ENCODE data around the gene TNFRSF6B. TPM values are rescaled to one million over a fixed set of nuclear protein-coding genes. Genes with fewer than 3 reads are reported as not detected.

The TNFRSF6B gene
- total and polyA plus RNA-seq, 2 donors (not counting 3 experiments of a cell fraction or from before 2014, with no cell fraction given), result 0.69 to 11.3 TPM

DNA sequence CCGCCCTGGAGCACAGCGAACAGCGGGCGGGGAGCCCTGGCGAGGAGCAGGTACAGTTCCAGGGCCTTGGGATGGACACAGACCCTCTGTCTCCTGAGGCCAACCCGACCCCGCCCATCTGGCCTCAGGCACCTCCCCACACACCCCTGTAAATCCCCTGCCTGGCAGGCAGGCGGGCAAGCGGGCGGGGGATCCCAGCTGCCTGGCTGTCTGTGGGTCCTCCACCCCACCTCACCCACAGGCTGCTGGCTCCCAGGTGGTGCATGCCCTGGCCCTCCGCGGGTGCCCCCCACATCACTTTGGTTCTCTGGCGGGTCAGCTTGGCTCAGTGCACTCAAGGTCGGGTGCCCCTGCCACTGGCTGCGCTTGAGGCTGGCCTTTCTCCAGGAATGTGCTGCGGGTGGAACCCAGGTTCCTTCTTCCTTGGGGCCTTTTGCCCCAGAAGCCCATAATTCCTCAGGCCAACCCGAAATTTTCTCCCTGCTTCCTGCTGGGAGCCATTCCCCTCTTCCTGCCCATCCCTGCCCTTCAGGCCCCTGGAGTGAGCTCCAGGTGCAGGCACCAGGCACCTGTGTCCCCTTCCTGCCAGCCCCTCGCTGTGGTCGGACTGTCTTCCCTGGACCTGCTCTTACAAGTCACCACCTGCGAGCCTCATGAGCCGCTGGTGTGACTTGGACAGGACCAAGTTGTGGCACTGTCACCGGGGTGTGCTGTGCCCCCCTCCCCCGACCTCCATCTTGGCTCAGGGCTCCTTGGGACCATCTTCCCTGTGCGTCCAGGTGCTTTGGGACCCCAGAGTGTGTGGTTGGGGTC, 5.3 kb upstream of the TNFRSF6B start:
- H3K4me1 ChIP-seq (ENCODE audit: control insufficient read depth, extremely low read depth, insufficient read depth, low read length), result peaks cover 28% of the 10 kb centered on the region
- intact Hi-C loops (cut with micrococcal nuclease) (no loop called here), dilution Hi-C loops (cut with MboI; ENCODE audit: extremely low pct_ligation_motif_present, low sequenced_read_pairs) (no loop called here)
- H3K79me2 ChIP-seq (ENCODE audit: control insufficient read depth, insufficient read depth, low read length), result no peaks in the 10 kb centered on the region
- no peak overlapping the region for H3K27ac ChIP-seq (ENCODE audit: insufficient read depth, low read depth, low read length)
- no peak overlapping the region for H3K4me3 ChIP-seq (replicated peaks in 1 of 3; ENCODE audit: insufficient read depth in 1 of 3, low read depth in 1 of 3, low read length in 3 of 3)
- FAIRE-seq (no peak), DNase-seq (ENCODE audit: low read depth, low spot score) (no peak)
- H4K20me1 ChIP-seq (replicated peaks; ENCODE audit: control insufficient read depth, extremely low read depth, insufficient read depth, low read length), result no peaks in the 10 kb centered on the region
- no TSS peak for BruUV-seq (replicated peaks)
- POLR2A ChIA-PET, result no interaction called here
- H2AFZ ChIP-seq (ENCODE audit: low read depth, low read length), result no peak overlapping the region
- no peaks in the 10 kb centered on the region for H3K36me3 ChIP-seq (ENCODE audit: control insufficient read depth in 2 of 2, extremely low read depth in 1 of 2, insufficient read depth in 2 of 2, low read length in 2 of 2)
- no peaks in the 10 kb centered on the region for H3K9me3 ChIP-seq (replicated peaks; ENCODE audit: control insufficient read depth, insufficient read depth, low read length)
- TF ChIP-seq, protein P1, sequence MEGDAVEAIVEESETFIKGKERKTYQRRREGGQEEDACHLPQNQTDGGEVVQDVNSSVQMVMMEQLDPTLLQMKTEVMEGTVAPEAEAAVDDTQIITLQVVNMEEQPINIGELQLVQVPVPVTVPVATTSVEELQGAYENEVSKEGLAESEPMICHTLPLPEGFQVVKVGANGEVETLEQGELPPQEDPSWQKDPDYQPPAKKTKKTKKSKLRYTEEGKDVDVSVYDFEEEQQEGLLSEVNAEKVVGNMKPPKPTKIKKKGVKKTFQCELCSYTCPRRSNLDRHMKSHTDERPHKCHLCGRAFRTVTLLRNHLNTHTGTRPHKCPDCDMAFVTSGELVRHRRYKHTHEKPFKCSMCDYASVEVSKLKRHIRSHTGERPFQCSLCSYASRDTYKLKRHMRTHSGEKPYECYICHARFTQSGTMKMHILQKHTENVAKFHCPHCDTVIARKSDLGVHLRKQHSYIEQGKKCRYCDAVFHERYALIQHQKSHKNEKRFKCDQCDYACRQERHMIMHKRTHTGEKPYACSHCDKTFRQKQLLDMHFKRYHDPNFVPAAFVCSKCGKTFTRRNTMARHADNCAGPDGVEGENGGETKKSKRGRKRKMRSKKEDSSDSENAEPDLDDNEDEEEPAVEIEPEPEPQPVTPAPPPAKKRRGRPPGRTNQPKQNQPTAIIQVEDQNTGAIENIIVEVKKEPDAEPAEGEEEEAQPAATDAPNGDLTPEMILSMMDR (IDR thresholded peaks at IDR 0.05; ENCODE audit: extremely low read depth in 1 of 2, insufficient read depth in 1 of 2, low read depth in 1 of 2, low read length in 2 of 2), result no peak
- TF ChIP-seq POLR2A (IDR thresholded peaks at IDR 0.05; ENCODE audit: low read depth, low read length) (no peak), POLR2AphosphoS5 (IDR thresholded peaks at IDR 0.05; ENCODE audit: insufficient read depth, low read depth, low read length) (no peak), EZH2 (IDR thresholded peaks at IDR 0.05; ENCODE audit: borderline replicate concordance, low read depth, low read length, severe bottlenecking) (no peak)
- H3K9ac ChIP-seq (replicated peaks; ENCODE audit: extremely low read depth, insufficient read depth, low read length), result no peak overlapping the region
- no peaks in the 10 kb centered on the region for H3K9me1 ChIP-seq (replicated peaks; ENCODE audit: control insufficient read depth, extremely low read depth, insufficient read depth, low read length)
- H3K4me2 ChIP-seq (ENCODE audit: insufficient read depth, low read length), result no peak overlapping the region
- CTCF ChIA-PET, result interaction anchor here (1.5 kb wide), 1 partner anchor 9 kb away, joined by 4 read pairs; no protein-coding TSS in a partner anchor
- no peaks in the 10 kb centered on the region for H3K27me3 ChIP-seq (ENCODE audit: control insufficient read depth in 2 of 2, insufficient read depth in 2 of 2, low read length in 2 of 2)
